ENCODE measurements around the gene TOX2.

TOX2 gene

DNA sequence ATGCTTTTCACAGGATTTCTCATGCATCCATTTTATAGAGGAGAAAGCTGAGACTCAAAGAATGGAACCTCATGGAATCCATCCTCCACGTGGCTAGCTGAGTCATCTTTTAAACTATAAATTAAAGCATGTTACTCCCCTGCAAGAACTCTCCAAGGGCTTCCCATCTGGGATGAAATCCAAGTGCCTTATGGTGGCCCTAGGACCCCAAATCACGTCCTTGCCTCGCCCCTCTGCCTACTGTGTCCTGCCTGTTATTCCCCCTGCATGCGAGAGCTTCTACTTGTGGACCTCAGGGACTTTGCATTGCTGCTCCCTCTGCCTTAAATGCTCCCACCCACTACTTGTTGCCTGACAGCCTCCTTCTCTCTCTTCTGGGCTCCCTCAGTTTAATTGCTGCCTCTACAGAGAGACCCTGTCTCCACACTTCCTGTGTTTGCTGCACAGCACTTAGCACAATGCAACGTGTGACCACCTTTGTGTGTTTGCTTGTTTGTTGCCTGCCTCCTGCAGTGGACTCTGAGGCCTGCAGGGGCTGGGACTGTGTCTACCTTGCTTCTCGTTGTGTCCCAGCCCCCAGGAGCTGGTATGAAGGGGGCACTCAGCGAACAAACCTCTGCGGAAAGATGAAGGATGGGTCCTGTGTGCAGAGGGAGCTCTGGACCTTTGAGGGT, 39.4 kb downstream of the TOX2 start:
- no peak for DNase-seq (ENCODE audit: low spot score)
- TF ChIP-seq, protein P1, sequence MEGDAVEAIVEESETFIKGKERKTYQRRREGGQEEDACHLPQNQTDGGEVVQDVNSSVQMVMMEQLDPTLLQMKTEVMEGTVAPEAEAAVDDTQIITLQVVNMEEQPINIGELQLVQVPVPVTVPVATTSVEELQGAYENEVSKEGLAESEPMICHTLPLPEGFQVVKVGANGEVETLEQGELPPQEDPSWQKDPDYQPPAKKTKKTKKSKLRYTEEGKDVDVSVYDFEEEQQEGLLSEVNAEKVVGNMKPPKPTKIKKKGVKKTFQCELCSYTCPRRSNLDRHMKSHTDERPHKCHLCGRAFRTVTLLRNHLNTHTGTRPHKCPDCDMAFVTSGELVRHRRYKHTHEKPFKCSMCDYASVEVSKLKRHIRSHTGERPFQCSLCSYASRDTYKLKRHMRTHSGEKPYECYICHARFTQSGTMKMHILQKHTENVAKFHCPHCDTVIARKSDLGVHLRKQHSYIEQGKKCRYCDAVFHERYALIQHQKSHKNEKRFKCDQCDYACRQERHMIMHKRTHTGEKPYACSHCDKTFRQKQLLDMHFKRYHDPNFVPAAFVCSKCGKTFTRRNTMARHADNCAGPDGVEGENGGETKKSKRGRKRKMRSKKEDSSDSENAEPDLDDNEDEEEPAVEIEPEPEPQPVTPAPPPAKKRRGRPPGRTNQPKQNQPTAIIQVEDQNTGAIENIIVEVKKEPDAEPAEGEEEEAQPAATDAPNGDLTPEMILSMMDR (IDR thresholded peaks at IDR 0.05; ENCODE audit: borderline replicate concordance, control extremely low read depth, extremely low read depth, insufficient read depth, missing control alignments) = no peak
- in situ Hi-C loops (cut with MboI; ENCODE audit: low sequenced_read_pairs, unreplicated experiment) = no loop called here

DNA sequence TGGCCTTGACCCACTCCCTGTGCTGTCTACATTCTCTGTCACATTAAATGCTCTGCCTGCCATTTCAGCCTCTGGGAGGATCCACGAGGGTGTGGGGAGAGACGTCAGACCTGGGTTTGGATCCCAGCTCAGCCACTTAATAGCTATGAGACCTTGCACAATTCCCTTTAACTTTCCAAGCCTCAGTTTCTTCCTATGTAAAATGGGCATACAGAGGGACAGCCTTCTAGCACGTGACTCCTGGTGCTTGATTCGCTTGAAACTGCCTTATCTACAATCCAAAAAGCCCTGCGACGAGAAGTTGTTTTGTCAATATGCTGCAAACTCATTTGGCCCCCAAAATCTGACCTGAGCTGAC, 40.0 kb downstream of the TOX2 start:
- no peak for DNase-seq (ENCODE audit: low spot score)
- in situ Hi-C loops (cut with MboI; ENCODE audit: low sequenced_read_pairs, unreplicated experiment) = no loop called here
- TF ChIP-seq, protein P1 (IDR thresholded peaks at IDR 0.05; ENCODE audit: borderline replicate concordance, control extremely low read depth, extremely low read depth, insufficient read depth, missing control alignments) = no peak

DNA sequence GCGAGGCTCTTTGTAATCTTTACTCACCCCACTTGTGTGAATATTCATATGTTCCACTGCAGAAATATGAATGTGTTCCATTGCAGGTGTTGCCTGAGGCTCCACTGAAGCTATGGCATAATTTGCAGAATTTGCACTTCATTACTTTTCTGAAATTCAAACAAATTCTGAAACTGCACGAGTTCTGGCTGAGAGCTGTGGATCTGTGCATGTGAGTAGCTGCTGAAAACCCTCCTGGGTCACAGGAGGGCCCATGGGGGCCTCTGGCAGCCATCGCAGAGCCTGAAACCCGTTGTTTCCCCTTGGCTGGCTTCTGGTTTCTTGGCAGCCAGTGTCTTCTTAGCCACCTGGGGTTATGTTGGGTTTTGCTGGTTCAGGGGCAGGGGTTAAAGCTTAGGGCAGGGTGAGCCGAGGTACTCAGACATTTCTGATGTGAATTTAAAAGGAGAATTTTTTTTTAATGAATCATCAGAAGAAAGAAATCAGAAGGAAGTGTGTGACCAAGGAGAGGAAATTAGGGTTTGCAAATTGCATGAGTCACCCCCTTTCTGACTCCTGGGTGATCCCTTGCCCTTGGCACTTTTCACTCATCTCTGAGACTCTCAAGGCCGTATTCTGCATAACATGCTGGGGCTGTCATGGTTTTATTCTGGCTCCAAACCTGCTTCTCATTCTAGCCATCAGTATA, 40.6 kb downstream of the TOX2 start:
- TF ChIP-seq, protein P1 (IDR thresholded peaks at IDR 0.05; ENCODE audit: borderline replicate concordance, control extremely low read depth, extremely low read depth, insufficient read depth, missing control alignments) = no peak
- DNase-seq (ENCODE audit: low spot score) = peak; percentile 51
- in situ Hi-C loops (cut with MboI; ENCODE audit: low sequenced_read_pairs, unreplicated experiment) = no loop called here

DNA sequence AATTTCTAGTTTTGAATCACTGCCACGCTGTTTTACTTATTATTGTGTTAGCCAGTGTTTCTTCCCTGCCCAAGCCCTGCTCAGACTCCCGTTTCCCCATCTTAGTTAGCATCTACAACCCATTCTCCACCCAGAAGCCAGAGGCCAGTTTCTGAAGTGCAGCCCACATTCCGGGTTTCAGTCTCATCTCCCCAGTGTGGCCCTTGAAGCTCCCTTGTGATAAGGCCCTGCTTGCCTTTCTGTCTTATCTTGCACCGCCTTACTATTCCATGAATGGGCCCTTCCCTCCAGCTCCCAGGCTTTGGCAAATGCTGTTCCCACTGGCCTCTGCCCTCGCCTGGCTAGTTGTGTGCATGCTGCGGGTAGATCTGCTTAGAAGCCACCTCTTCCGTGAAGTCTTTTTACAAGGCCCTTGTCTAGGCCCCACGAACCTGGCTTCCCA, 41.1 kb downstream of the TOX2 start:
- DNase-seq (ENCODE audit: low spot score) = no peak
- in situ Hi-C loops (cut with MboI; ENCODE audit: low sequenced_read_pairs, unreplicated experiment) = no loop called here
- TF ChIP-seq, protein P1 (IDR thresholded peaks at IDR 0.05; ENCODE audit: borderline replicate concordance, control extremely low read depth, extremely low read depth, insufficient read depth, missing control alignments) = no peak

DNA sequence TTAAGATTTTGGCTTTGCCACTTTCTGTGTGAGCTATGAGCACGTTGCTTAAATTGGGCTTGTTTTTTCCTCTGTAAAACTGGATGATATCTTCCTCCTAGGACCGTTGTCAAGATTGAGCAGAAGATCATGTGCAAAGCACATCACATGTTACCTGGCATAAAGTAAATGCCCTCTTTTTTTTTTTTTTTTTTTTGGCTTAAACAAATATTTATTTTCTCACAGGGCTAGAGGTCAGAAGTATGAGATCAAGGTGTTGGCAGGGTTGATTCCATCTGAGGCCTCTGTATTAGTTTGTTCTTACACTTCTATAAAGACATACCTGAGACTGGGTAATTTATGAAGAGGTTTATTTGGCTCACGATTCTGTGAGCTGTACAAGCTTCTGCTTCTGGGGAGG, 42.7 kb downstream of the TOX2 start:
- in situ Hi-C loops (cut with MboI; ENCODE audit: low sequenced_read_pairs, unreplicated experiment) = no loop called here
- TF ChIP-seq, protein P1 (IDR thresholded peaks at IDR 0.05; ENCODE audit: borderline replicate concordance, control extremely low read depth, extremely low read depth, insufficient read depth, missing control alignments) = no peak
- no peak for DNase-seq (ENCODE audit: low spot score)

DNA sequence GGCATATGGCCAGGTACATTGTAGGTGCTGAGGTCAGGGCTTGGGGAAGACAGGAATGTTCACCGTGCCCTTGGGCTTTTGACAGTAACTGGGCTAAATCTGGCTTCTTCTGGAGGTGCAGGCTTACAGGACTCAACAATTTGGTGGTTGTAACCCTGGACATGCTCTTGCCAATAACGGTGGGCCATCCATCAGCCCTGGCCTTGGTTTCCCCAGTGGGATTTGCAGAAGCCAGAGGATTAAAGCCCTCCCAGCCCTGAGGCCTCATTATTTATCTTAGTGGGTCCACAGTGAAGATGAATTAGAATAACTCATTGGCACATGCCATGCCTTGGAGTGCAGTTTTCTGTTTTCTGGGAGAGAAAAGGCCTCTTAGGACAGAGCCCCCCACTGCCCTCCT, 44.0 kb downstream of the TOX2 start:
- in situ Hi-C loops (cut with MboI; ENCODE audit: low sequenced_read_pairs, unreplicated experiment) = no loop called here

More for the DNA sequence above, 44.0 kb downstream of the TOX2 start:
- no peak for DNase-seq (ENCODE audit: low spot score)
- TF ChIP-seq, protein P1 (IDR thresholded peaks at IDR 0.05; ENCODE audit: borderline replicate concordance, control extremely low read depth, extremely low read depth, insufficient read depth, missing control alignments) = no peak

Measured in GM13976 (cell line).